Spinal cord (tissue), 10 donors: ENCODE measurements around the gene POU2F1. TPM values are rescaled to one million over a fixed set of nuclear protein-coding genes. Genes with fewer than 3 reads are reported as not detected.

Source experiments
- DNase-seq, 6 donors: peaks; one replicate each; pipeline versions ENCODE4 v3.0.0 to v3.0.0-alpha.2; 2013 to 2015; ENCODE audit warnings: low spot score in 6 of 6, low read depth in 4 of 6
- H3K27ac ChIP-seq: one replicate; pipeline ENCODE4 v1.5.1; 2013; ENCODE audit warnings: low read depth, low read length, control low read depth
- H3K27me3 ChIP-seq: one replicate; pipeline ENCODE4 v1.6.1; 2013; ENCODE audit warnings: low read length; ENCODE audit not compliant: control insufficient read depth, insufficient read depth
- H3K36me3 ChIP-seq: one replicate; pipeline ENCODE4 v1.6.1; 2013; ENCODE audit warnings: low read length; ENCODE audit not compliant: control insufficient read depth, insufficient read depth
- H3K4me1 ChIP-seq: one replicate; pipeline ENCODE4 v1.6.1; 2013; ENCODE audit warnings: low read length; ENCODE audit not compliant: control insufficient read depth, insufficient read depth
- H3K4me3 ChIP-seq: one replicate; pipeline ENCODE4 v1.5.1; 2013; ENCODE audit warnings: low read depth, low read length, control low read depth
- H3K9me3 ChIP-seq: one replicate; pipeline ENCODE4 v1.6.1; 2013; ENCODE audit warnings: low read length; ENCODE audit not compliant: control insufficient read depth, insufficient read depth
- WGBS: methylation state at CpG from one replicate; pipeline ENCODE4 v1.1.5; 2013; ENCODE audit warnings: missing lambda C conversion rate; ENCODE audit not compliant: insufficient coverage; 5-methylcytosine and 5-hydroxymethylcytosine counted together
- polyA plus RNA-seq, 2 donors: library from polyadenylated mRNA; unstranded; fragments of 120-200 nt; gene quantifications; one replicate each; pipeline ENCODE4 v1.2.1, GENCODE V29; 2013; ENCODE audit not compliant: insufficient read length in 2 of 2
- total RNA-seq, 2 donors: library from RNA; depleted of rRNA in 1 of 2; stranded (reverse); fragments of 120-200 nt in 1 of 2; fragments of >200 nt in 1 of 2; gene quantifications; one replicate each; pipeline versions ENCODE4 v1.2.3 to v1.2.4, GENCODE V29; 2013 to 2014
- donor health status: healthy.

POU2F1 gene
- total and polyA plus RNA-seq, 4 donors, result 14.2 to 28.8 (median 17.3) TPM

- Histone ChIP-seq H3K27ac (no peak overlapping the region), H3K4me3 (no peak overlapping the region), H3K36me3 (no peaks in the 10 kb centered on the region), H3K4me1 (peaks cover 3% of the 10 kb centered on the region), H3K27me3 (no peaks in the 10 kb centered on the region), H3K9me3 (no peaks in the 10 kb centered on the region)
- WGBS, result no CpG with 5 or more reads among the region's 9 CpGs
- peak in 1 of 6 donors; percentile 77 for DNase-seq
These were observed 247.1 kb downstream of the POU2F1 start for GRCh38 chr1:167467752-167468151.

GRCh38 chr1:167469280-167469965 is 248.7 kb downstream of the POU2F1 start:
- H3K9me3 ChIP-seq, result no peaks in the 10 kb centered on the region
- no peak for DNase-seq
- no peaks in the 10 kb centered on the region for H3K27me3 ChIP-seq
- H3K4me1 ChIP-seq, result peaks cover 3% of the 10 kb centered on the region
- H3K27ac ChIP-seq, result no peak overlapping the region
- no peak overlapping the region for H3K4me3 ChIP-seq
- 95% methylated on average over 2 of the region's 7 CpGs for WGBS
- H3K36me3 ChIP-seq, result no peaks in the 10 kb centered on the region

GRCh38 chr1:167471568-167471967 is 250.9 kb downstream of the POU2F1 start:
- Histone ChIP-seq H3K4me3 (no peak overlapping the region), H3K36me3 (no peaks in the 10 kb centered on the region), H3K4me1 (no peaks in the 10 kb centered on the region), H3K9me3 (no peaks in the 10 kb centered on the region), H3K27me3 (no peaks in the 10 kb centered on the region), H3K27ac (no peak overlapping the region)
- DNase-seq, result no peak
- 58% methylated on average over 2 of the region's 5 CpGs for WGBS

- H3K9me3 ChIP-seq, result no peaks in the 10 kb centered on the region
- H3K36me3 ChIP-seq, result no peaks in the 10 kb centered on the region
- no peaks in the 10 kb centered on the region for H3K4me1 ChIP-seq
- no peaks in the 10 kb centered on the region for H3K27me3 ChIP-seq
- H3K27ac ChIP-seq, result no peak overlapping the region
- WGBS, result 91% methylated on average over 9 of the region's 10 CpGs
- DNase-seq, result no peak
- no peak overlapping the region for H3K4me3 ChIP-seq
These were observed 252.3 kb downstream of the POU2F1 start for GRCh38 chr1:167472752-167473521.

GRCh38 chr1:167473761-167474160 is 253.1 kb downstream of the POU2F1 start:
- WGBS, result 81% methylated on average over 2 of the region's 5 CpGs
- H3K4me3 ChIP-seq, result no peak overlapping the region
- DNase-seq, result no peak

GRCh38 chr1:167474191-167474641 is 253.5 kb downstream of the POU2F1 start:
- DNase-seq, result no peak
- Histone ChIP-seq H3K36me3 (no peaks in the 10 kb centered on the region), H3K4me1 (no peaks in the 10 kb centered on the region), H3K9me3 (no peaks in the 10 kb centered on the region), H3K4me3 (no peak overlapping the region), H3K27ac (no peak overlapping the region), H3K27me3 (no peaks in the 10 kb centered on the region)
- WGBS, result 61% methylated on average over 3 of the region's 5 CpGs

More at GRCh38 chr1:167473761-167474160, 253.1 kb downstream of the POU2F1 start:
- Histone ChIP-seq H3K36me3 (no peaks in the 10 kb centered on the region), H3K4me1 (no peaks in the 10 kb centered on the region), H3K9me3 (no peaks in the 10 kb centered on the region), H3K27ac (no peak overlapping the region), H3K27me3 (no peaks in the 10 kb centered on the region)

GRCh38 chr1:167476061-167476460 is 255.4 kb downstream of the POU2F1 start:
- no peak for DNase-seq

More at GRCh38 chr1:167476061-167476460, 255.4 kb downstream of the POU2F1 start:
- no peaks in the 10 kb centered on the region for H3K4me1 ChIP-seq
- no peak overlapping the region for H3K4me3 ChIP-seq
- no peaks in the 10 kb centered on the region for H3K9me3 ChIP-seq
- H3K36me3 ChIP-seq, result no peaks in the 10 kb centered on the region
- no peak overlapping the region for H3K27ac ChIP-seq
- H3K27me3 ChIP-seq, result no peaks in the 10 kb centered on the region
- 100% methylated on average over 1 of the region's 2 CpGs for WGBS

Other genes starting within 250 kb of the POU2F1 start
- gene ILDR2, start 245.3 kb upstream of the POU2F1 start, total RNA-seq, result 10 to 100 TPM; 18.8 to 27.6 TPM
- gene ILDR2, start 245.3 kb upstream of the POU2F1 start, polyA plus RNA-seq, result 10 to 100 TPM; 16.3 to 22.2 TPM
- gene MAEL, start 231.6 kb upstream of the POU2F1 start, total RNA-seq, result 1 to 10 TPM; 1.5 to 2.8 TPM
- 1 to 10 TPM; 2.9 to 3.5 TPM for gene MAEL, start 231.6 kb upstream of the POU2F1 start, polyA plus RNA-seq
- under 1 TPM; 0.30 to 0.44 TPM for gene GPA33, start 130.5 kb upstream of the POU2F1 start, total RNA-seq
- under 1 TPM; 0.18 to 0.19 TPM for gene GPA33, start 130.5 kb upstream of the POU2F1 start, polyA plus RNA-seq
- gene STYXL2, start 126.8 kb upstream of the POU2F1 start, total RNA-seq, result under 1 TPM; 0.69 to 0.94 TPM
- 1 to 10 TPM; 1.0 to 1.2 TPM for gene STYXL2, start 126.8 kb upstream of the POU2F1 start, polyA plus RNA-seq